ENCODE data around the gene LRGUK.

GRCh38 chr7:134078991-134079390, 48.1 kb upstream of the LRGUK start:
- TF ChIP-seq POLR2A (IDR thresholded peaks at IDR 0.05) (no peak), CTCF (IDR thresholded peaks at IDR 0.05) (no peak), EP300 (IDR thresholded peaks at IDR 0.05) (no peak), POLR2AphosphoS5 (IDR thresholded peaks at IDR 0.05) (no peak)
